Large intestine (tissue), 3 donors: ENCODE data around the gene AURKB. TPM values are rescaled to one million over a fixed set of nuclear protein-coding genes. Genes with fewer than 3 reads are reported as not detected.
"Not testable (repeated sequence)": the region's sequence is repeated elsewhere in the genome, so short reads cannot be mapped to it uniquely, and the experiment has no call there.

ENCODE experiments used
- DNase-seq, 2 donors: peaks; one replicate each; pipeline versions ENCODE4 v3.0.0 to v3.0.0-alpha.2; 2013
- H3K27ac ChIP-seq: one replicate; pipeline ENCODE4 v1.5.1; 2013; ENCODE audit warnings: low read length
- H3K27me3 ChIP-seq: 2 replicates; pipeline ENCODE4 v1.6.1; 2013; ENCODE audit warnings: low read length; ENCODE audit not compliant: control insufficient read depth, insufficient read depth
- H3K36me3 ChIP-seq: 2 replicates; pipeline ENCODE4 v1.6.1; 2013; ENCODE audit warnings: low read length; ENCODE audit not compliant: control insufficient read depth, insufficient read depth
- H3K4me1 ChIP-seq: one replicate; pipeline ENCODE4 v1.6.1; 2013; ENCODE audit warnings: low read length; ENCODE audit not compliant: control insufficient read depth, insufficient read depth
- H3K4me3 ChIP-seq: one replicate; pipeline ENCODE4 v1.5.1; 2013; ENCODE audit warnings: low read length
- H3K9me3 ChIP-seq: one replicate; pipeline ENCODE4 v1.6.1; 2013; ENCODE audit warnings: mild to moderate bottlenecking, low read depth, low read length, moderate library complexity; ENCODE audit not compliant: control insufficient read depth
- WGBS: methylation state at CpG from one replicate; pipeline ENCODE4 v1.1.5; 2013; ENCODE audit warnings: low lambda C conversion rate; ENCODE audit not compliant: insufficient coverage; 5-methylcytosine and 5-hydroxymethylcytosine counted together
- polyA plus RNA-seq: library from polyadenylated mRNA; unstranded; fragments of 120-200 nt; gene quantifications from one replicate; pipeline ENCODE4 v1.2.1, GENCODE V29; 2013

AURKB gene
- polyA plus RNA-seq, 1 donor, result 22.6 TPM

- peaks cover 14% of the 10 kb centered on the region for H3K4me1 ChIP-seq
- peaks cover 37% of the 10 kb centered on the region for H3K36me3 ChIP-seq
- no peaks in the 10 kb centered on the region for H3K27me3 ChIP-seq
- WGBS, result no CpG with 5 or more reads among the region's 20 CpGs
- DNase-seq, result peak in 1 of 2 donors; percentile 7
- no peaks in the 10 kb centered on the region for H3K9me3 ChIP-seq
- H3K27ac ChIP-seq, result peak overlapping the region; percentile 71
- peak overlapping the region; percentile 46 for H3K4me3 ChIP-seq
Observed at GRCh38 chr17:8225813-8226535, 15.6 kb upstream of the AURKB start.

GRCh38 chr17:8224891-8225812, 14.8 kb upstream of the AURKB start:
- Histone ChIP-seq H3K36me3 (peaks cover 29% of the 10 kb centered on the region), H3K27ac (no peak overlapping the region), H3K9me3 (no peaks in the 10 kb centered on the region), H3K27me3 (no peaks in the 10 kb centered on the region), H3K4me3 (no peak overlapping the region), H3K4me1 (peaks cover 14% of the 10 kb centered on the region)
- DNase-seq, result no peak
- no CpG with 5 or more reads among the region's 26 CpGs for WGBS

GRCh38 chr17:8223356-8224126, 13.2 kb upstream of the AURKB start:
- DNase-seq, result peak; percentile 48 to 79
- Histone ChIP-seq H3K27ac (peak overlapping the region; percentile 94), H3K36me3 (peaks cover 13% of the 10 kb centered on the region), H3K4me1 (peaks cover 14% of the 10 kb centered on the region), H3K4me3 (peak overlapping the region; percentile 79), H3K27me3 (no peaks in the 10 kb centered on the region), H3K9me3 (no peaks in the 10 kb centered on the region)
- WGBS, result no CpG with 5 or more reads among the region's 27 CpGs

GRCh38 chr17:8222630-8223355, 12.4 kb upstream of the AURKB start:
- Histone ChIP-seq H3K36me3 (peaks cover 6% of the 10 kb centered on the region), H3K27me3 (no peaks in the 10 kb centered on the region), H3K4me3 (peak overlapping the region; percentile 79), H3K9me3 (no peaks in the 10 kb centered on the region), H3K27ac (peak overlapping the region; percentile 94), H3K4me1 (peaks cover 20% of the 10 kb centered on the region)
- WGBS, result no CpG with 5 or more reads among the region's 49 CpGs
- peak; percentile 91 to 93 for DNase-seq

GRCh38 chr17:8222380-8222629, 11.9 kb upstream of the AURKB start:
- no CpG with 5 or more reads among the region's 9 CpGs for WGBS
- peaks cover 1% of the 10 kb centered on the region for H3K36me3 ChIP-seq
- peaks cover 18% of the 10 kb centered on the region for H3K4me1 ChIP-seq
- peak overlapping the region; percentile 79 for H3K4me3 ChIP-seq
- H3K27me3 ChIP-seq, result no peaks in the 10 kb centered on the region
- peak overlapping the region; percentile 94 for H3K27ac ChIP-seq
- H3K9me3 ChIP-seq, result no peaks in the 10 kb centered on the region
- no peak for DNase-seq

GRCh38 chr17:8221663-8222379, 11.4 kb upstream of the AURKB start:
- peak; percentile 91 to 92 for DNase-seq
- no peaks in the 10 kb centered on the region for H3K36me3 ChIP-seq
- H3K4me3 ChIP-seq, result peak overlapping the region; percentile 79
- H3K27me3 ChIP-seq, result no peaks in the 10 kb centered on the region
- no peaks in the 10 kb centered on the region for H3K9me3 ChIP-seq
- peak overlapping the region; percentile 94 for H3K27ac ChIP-seq
- WGBS, result no CpG with 5 or more reads among the region's 40 CpGs
- H3K4me1 ChIP-seq, result peaks cover 13% of the 10 kb centered on the region

GRCh38 chr17:8220783-8221662, 10.6 kb upstream of the AURKB start:
- peaks cover 13% of the 10 kb centered on the region for H3K4me1 ChIP-seq
- no peaks in the 10 kb centered on the region for H3K27me3 ChIP-seq
- DNase-seq, result peak; percentile 93
- H3K4me3 ChIP-seq, result peak overlapping the region; percentile 79
- H3K9me3 ChIP-seq, result no peaks in the 10 kb centered on the region
- H3K36me3 ChIP-seq, result no peaks in the 10 kb centered on the region
- 0% methylated on average over 2 of the region's 45 CpGs for WGBS
- H3K27ac ChIP-seq, result peak overlapping the region; percentile 94

GRCh38 chr17:8214000-8214399, 3.6 kb upstream of the AURKB start:
- not testable (repeated sequence) for H3K4me3 ChIP-seq, DNase-seq, H3K36me3 ChIP-seq, H3K9me3 ChIP-seq, H3K27ac ChIP-seq, H3K4me1 ChIP-seq, H3K27me3 ChIP-seq
- 83% methylated on average over 2 of the region's 15 CpGs for WGBS
